Measurements from ENCODE around the gene BRD9. TPM values are rescaled to one million over a fixed set of nuclear protein-coding genes. Genes with fewer than 3 reads are reported as not detected.
A peak's percentile ranks its signal among the peaks of the same experiment; 100 is the strongest.

The BRD9 gene
- total RNA-seq, 1 donor from 2014 or later = 43.7 TPM

DNA sequence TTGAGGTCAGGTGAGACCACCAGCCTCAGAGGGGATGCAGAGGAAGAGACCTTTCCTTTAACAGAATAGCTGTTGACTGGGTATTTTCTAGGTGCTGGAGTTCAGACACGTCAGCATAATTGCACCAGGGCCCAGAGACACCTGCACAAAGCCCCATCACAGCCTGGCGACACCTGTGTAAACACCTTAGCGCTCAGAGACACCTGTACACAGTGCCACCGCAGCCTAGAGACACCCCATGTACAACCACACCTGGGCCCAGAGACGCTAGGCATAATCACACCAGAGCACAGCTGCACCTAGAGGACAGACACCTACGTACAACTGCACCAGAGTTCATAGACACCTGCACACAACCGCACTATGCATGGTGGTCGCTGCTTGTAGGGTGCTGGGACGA is 1.1 kb upstream of the BRD9 start:
- no peaks in the 10 kb centered on the region for H3K27me3 Mint-ChIP-seq (ENCODE audit: low read depth, unreplicated experiment)
- Histone ChIP-seq H3K9ac (ENCODE audit: low read length) (peak overlapping the region; percentile 87), H3K4me3 (ENCODE audit: insufficient read depth, low read depth, low read length) (peak overlapping the region; percentile 82), H3K4me1 (ENCODE audit: insufficient read depth, low read length) (peaks cover 23% of the 10 kb centered on the region), H3K36me3 (ENCODE audit: insufficient read depth, low read length) (peaks cover 14% of the 10 kb centered on the region), H3K79me2 (ENCODE audit: insufficient read depth, low read length) (peaks cover 61% of the 10 kb centered on the region), H4K20me1 (ENCODE audit: insufficient read depth, low read length) (peaks cover 19% of the 10 kb centered on the region), H3K27ac (ENCODE audit: low read depth, low read length) (peak overlapping the region; percentile 89), H3K9me3 (ENCODE audit: insufficient read depth, low read depth, low read length) (no peaks in the 10 kb centered on the region), H2AFZ (ENCODE audit: low read depth, low read length) (no peak overlapping the region), H3K4me2 (ENCODE audit: low read length) (peak overlapping the region; percentile 99), H3K27me3 (ENCODE audit: insufficient read depth, low read length) (no peaks in the 10 kb centered on the region)
- H3K9me3 Mint-ChIP-seq (ENCODE audit: unreplicated experiment) = no peaks in the 10 kb centered on the region
- H3K4me3 Mint-ChIP-seq (ENCODE audit: unreplicated experiment) = peak overlapping the region; percentile 83
- no peak for DNase-seq (ENCODE audit: low read depth)
- H3K36me3 Mint-ChIP-seq (ENCODE audit: low read depth, unreplicated experiment) = peaks cover 4% of the 10 kb centered on the region
- H3K27ac Mint-ChIP-seq (ENCODE audit: unreplicated experiment) = no peak overlapping the region
- FAIRE-seq = no peak
- peaks cover 12% of the 10 kb centered on the region for H3K4me1 Mint-ChIP-seq (ENCODE audit: low read depth, unreplicated experiment)
- TF ChIP-seq, protein P1, sequence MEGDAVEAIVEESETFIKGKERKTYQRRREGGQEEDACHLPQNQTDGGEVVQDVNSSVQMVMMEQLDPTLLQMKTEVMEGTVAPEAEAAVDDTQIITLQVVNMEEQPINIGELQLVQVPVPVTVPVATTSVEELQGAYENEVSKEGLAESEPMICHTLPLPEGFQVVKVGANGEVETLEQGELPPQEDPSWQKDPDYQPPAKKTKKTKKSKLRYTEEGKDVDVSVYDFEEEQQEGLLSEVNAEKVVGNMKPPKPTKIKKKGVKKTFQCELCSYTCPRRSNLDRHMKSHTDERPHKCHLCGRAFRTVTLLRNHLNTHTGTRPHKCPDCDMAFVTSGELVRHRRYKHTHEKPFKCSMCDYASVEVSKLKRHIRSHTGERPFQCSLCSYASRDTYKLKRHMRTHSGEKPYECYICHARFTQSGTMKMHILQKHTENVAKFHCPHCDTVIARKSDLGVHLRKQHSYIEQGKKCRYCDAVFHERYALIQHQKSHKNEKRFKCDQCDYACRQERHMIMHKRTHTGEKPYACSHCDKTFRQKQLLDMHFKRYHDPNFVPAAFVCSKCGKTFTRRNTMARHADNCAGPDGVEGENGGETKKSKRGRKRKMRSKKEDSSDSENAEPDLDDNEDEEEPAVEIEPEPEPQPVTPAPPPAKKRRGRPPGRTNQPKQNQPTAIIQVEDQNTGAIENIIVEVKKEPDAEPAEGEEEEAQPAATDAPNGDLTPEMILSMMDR (IDR thresholded peaks at IDR 0.05; ENCODE audit: insufficient read depth, low read depth, low read length) = no peak

DNA sequence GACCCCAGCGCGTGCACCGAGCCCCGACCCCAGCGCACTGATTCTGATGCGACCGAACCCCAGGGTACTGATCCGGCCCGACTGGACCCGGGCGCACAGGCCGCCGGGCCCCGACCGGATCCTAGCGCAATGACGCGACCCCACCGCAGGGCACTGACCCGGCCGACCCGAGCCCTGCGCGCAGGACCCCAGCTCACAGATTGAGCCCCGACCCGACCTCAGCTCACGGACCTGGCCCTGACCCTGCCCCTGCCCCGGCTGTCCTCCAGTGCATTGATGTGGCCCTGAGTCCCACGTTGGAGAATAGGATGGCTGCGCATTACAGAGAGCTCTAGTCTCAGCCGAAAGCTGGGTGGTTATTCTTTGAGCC is 521 bp upstream of the BRD9 start:
- Histone ChIP-seq H3K27ac (ENCODE audit: low read depth, low read length) (peak overlapping the region; percentile 89), H3K79me2 (ENCODE audit: insufficient read depth, low read length) (peaks cover 63% of the 10 kb centered on the region), H3K9me3 (ENCODE audit: insufficient read depth, low read depth, low read length) (no peaks in the 10 kb centered on the region), H4K20me1 (ENCODE audit: insufficient read depth, low read length) (peaks cover 19% of the 10 kb centered on the region), H3K4me3 (ENCODE audit: insufficient read depth, low read depth, low read length) (peak overlapping the region; percentile 82), H3K4me2 (ENCODE audit: low read length) (peak overlapping the region; percentile 99), H3K9ac (ENCODE audit: low read length) (peak overlapping the region; percentile 87), H3K4me1 (ENCODE audit: insufficient read depth, low read length) (peaks cover 23% of the 10 kb centered on the region), H3K27me3 (ENCODE audit: insufficient read depth, low read length) (no peaks in the 10 kb centered on the region), H2AFZ (ENCODE audit: low read depth, low read length) (peak overlapping the region; percentile 93), H3K36me3 (ENCODE audit: insufficient read depth, low read length) (peaks cover 20% of the 10 kb centered on the region)
- FAIRE-seq = no peak
- Mint-ChIP-seq H3K4me1 (ENCODE audit: low read depth, unreplicated experiment) (peaks cover 15% of the 10 kb centered on the region), H3K9me3 (ENCODE audit: unreplicated experiment) (no peaks in the 10 kb centered on the region), H3K27ac (ENCODE audit: unreplicated experiment) (no peak overlapping the region), H3K4me3 (ENCODE audit: unreplicated experiment) (peak overlapping the region; percentile 83), H3K36me3 (ENCODE audit: low read depth, unreplicated experiment) (peaks cover 4% of the 10 kb centered on the region), H3K27me3 (ENCODE audit: low read depth, unreplicated experiment) (no peaks in the 10 kb centered on the region)
- DNase-seq (ENCODE audit: low read depth) = no peak
- no peak for TF ChIP-seq EZH2 (IDR thresholded peaks at IDR 0.05; ENCODE audit: insufficient read depth, low read length)
- TF ChIP-seq, protein P1 (IDR thresholded peaks at IDR 0.05; ENCODE audit: insufficient read depth, low read depth, low read length) = no peak

DNA sequence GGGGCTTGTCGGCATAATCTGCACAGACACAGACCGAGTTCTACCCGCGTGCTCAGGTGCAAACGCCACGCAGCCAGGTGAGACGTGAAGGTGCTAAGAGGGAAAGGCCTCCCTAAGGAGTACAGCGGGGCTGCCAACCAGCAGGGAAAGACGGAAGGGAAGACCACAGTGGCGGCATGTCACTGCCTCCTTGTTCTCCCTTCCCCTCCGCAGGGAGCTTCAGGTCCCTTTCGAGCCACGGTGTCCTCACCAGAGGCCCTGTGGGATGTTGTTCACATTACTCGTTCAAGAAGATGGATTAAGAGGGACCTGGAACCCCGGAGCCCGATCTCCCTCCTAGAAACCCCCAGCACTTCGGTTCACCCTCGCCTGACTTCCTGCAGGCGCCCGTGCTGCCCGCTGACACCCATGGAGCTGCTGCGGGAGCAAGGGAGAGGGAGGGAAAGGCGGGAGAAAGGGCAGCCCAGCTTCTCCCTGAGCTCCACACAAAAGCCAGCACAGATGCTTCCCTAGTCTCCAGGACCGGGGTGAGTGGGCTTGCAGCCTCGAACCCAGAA is 686 bp downstream of the BRD9 start:
- peaks cover 4% of the 10 kb centered on the region for H3K36me3 Mint-ChIP-seq (ENCODE audit: low read depth, unreplicated experiment)
- peaks cover 69% of the 10 kb centered on the region for H3K79me2 ChIP-seq (ENCODE audit: insufficient read depth, low read length)
- DNase-seq (ENCODE audit: low read depth) = no peak

More for the DNA sequence above, 686 bp downstream of the BRD9 start:
- H3K4me3 ChIP-seq (ENCODE audit: insufficient read depth, low read depth, low read length) = peak overlapping the region; percentile 82
- no peak for FAIRE-seq
- peaks cover 23% of the 10 kb centered on the region for H3K4me1 ChIP-seq (ENCODE audit: insufficient read depth, low read length)
- peak overlapping the region; percentile 89 for H3K27ac ChIP-seq (ENCODE audit: low read depth, low read length)
- H3K4me1 Mint-ChIP-seq (ENCODE audit: low read depth, unreplicated experiment) = peaks cover 15% of the 10 kb centered on the region
- H3K9ac ChIP-seq (ENCODE audit: low read length) = peak overlapping the region; percentile 87
- no peaks in the 10 kb centered on the region for H3K9me3 Mint-ChIP-seq (ENCODE audit: unreplicated experiment)
- H3K27ac Mint-ChIP-seq (ENCODE audit: unreplicated experiment) = peak overlapping the region; percentile 93
- H3K27me3 Mint-ChIP-seq (ENCODE audit: low read depth, unreplicated experiment) = no peaks in the 10 kb centered on the region
- H3K36me3 ChIP-seq (ENCODE audit: insufficient read depth, low read length) = peaks cover 29% of the 10 kb centered on the region
- H3K9me3 ChIP-seq (ENCODE audit: insufficient read depth, low read depth, low read length) = no peaks in the 10 kb centered on the region
- H3K27me3 ChIP-seq (ENCODE audit: insufficient read depth, low read length) = no peaks in the 10 kb centered on the region
- H2AFZ ChIP-seq (ENCODE audit: low read depth, low read length) = peak overlapping the region; percentile 93
- peak overlapping the region; percentile 99 for H3K4me2 ChIP-seq (ENCODE audit: low read length)
- TF ChIP-seq EZH2 (IDR thresholded peaks at IDR 0.05; ENCODE audit: insufficient read depth, low read length) = no peak
- TF ChIP-seq, protein P1 (IDR thresholded peaks at IDR 0.05; ENCODE audit: insufficient read depth, low read depth, low read length) = no peak
- H3K4me3 Mint-ChIP-seq (ENCODE audit: unreplicated experiment) = peak overlapping the region; percentile 95
- H4K20me1 ChIP-seq (ENCODE audit: insufficient read depth, low read length) = peaks cover 28% of the 10 kb centered on the region

Data from astrocyte (in vitro differentiated cells and primary cell).